Psoas muscle (tissue), 8 donors: Measurements from ENCODE around the gene DAP. TPM values are rescaled to one million over a fixed set of nuclear protein-coding genes. Genes with fewer than 3 reads are reported as not detected.

ENCODE experiments used
- ATAC-seq, 4 donors: fragments of 200-7000 bp; cut with Tn5 transposase; one replicate each; pipeline ENCODE4 v1.9.1; 2020; ENCODE audit warnings: moderate library complexity in 3 of 4, mild to moderate bottlenecking in 2 of 4
- DNase-seq, 2 donors: peaks; one replicate each; pipeline ENCODE4 v3.0.0-alpha.2; 2020
- H3K27ac ChIP-seq: fragments of 200-600 bp; one replicate; pipeline ENCODE4 v1.8.0; 2022
- H3K27me3 ChIP-seq, 3 donors: fragments of 200-600 bp in 1 of 3; one replicate each; pipeline versions ENCODE4 v1.6.1 to v1.8.0; 2013 to 2022; ENCODE audit warnings: low read length in 2 of 3, mild to moderate bottlenecking in 2 of 3, moderate library complexity in 1 of 3; ENCODE audit not compliant: insufficient read depth in 3 of 3
- H3K36me3 ChIP-seq, 2 donors: fragments of 200-600 bp in 1 of 2; one replicate each; pipeline versions ENCODE4 v1.6.1 to v1.8.0; 2013 to 2022; ENCODE audit warnings: low read depth in 1 of 2, mild to moderate bottlenecking in 1 of 2, moderate library complexity in 1 of 2; ENCODE audit not compliant: insufficient read depth in 1 of 2
- H3K4me1 ChIP-seq: fragments of 200-600 bp; one replicate; pipeline ENCODE4 v1.8.0; 2022
- H3K4me3 ChIP-seq: fragments of 200-600 bp; one replicate; pipeline ENCODE4 v1.8.0; 2022; ENCODE audit warnings: mild to moderate bottlenecking
- H3K9me3 ChIP-seq: fragments of 200-600 bp; one replicate; pipeline ENCODE4 v1.8.0; 2022
- CTCF ChIP-seq: fragments of 200-600 bp; IDR thresholded peaks from one replicate; pipeline ENCODE4 v1.8.0; 2022; ENCODE audit warnings: antibody characterized with exemption
- WGBS, 3 donors: extraction: QIAGEN DNeasy Blood & Tissue Kit; methylation state at CpG; one replicate each; pipeline versions ENCODE4 v1.1.6 to v1.1.7; 2013; 5-methylcytosine and 5-hydroxymethylcytosine counted together
- intact Hi-C, 2 donors: fragments of 100-400 bp; cut with DNase I; formaldehyde crosslinking; loops; one replicate each; pipeline versions ENCODE4 v1.11.0 to v1.14.2; 2022
- polyA plus RNA-seq, 3 donors: library from polyadenylated mRNA; stranded (reverse); fragments of 200-250 nt; gene quantifications; one replicate each; pipeline ENCODE4 v1.2.3, GENCODE V29; 2013
- total RNA-seq, 4 donors: library from RNA; stranded (reverse); fragmentation: NEBNext Ultra II Directional in 2 of 4; extraction: Animal tissue kit (Norgen Biotek cat#: 25700) in 2 of 4; gene quantifications; one replicate each; pipeline versions ENCODE4 v1.2.1 to v1.2.4, GENCODE V29; 2021 to 2023
- donor health status: healthy with polysubstance abuse.
- donor health status: DM: no; HTN: no; CAD: no; lungs with moderate emphysema.
- donor health status: Bipolar disorder and iron deficiency.
- donor health status: healthy.
- donor health status: DM: yes; HTN: yes; CAD: no.
- donor health status: DM: no; HTN: no; CAD: no.
- donor health status: DM: no; HTN: no; CAD: no.
- donor health status: DM: yes; HTN: yes; CAD: no.

The DAP gene
- total and polyA plus RNA-seq, 7 donors, result 3.6 to 8.1 (median 5.1) TPM

GRCh38 chr5:10660720-10661387, 100.2 kb downstream of the DAP start:
- H3K27me3 ChIP-seq, result no peaks in the 10 kb centered on the region
- DNase-seq (no peak), ATAC-seq (peak in 1 of 4 donors; percentile 11)
- H3K4me1 ChIP-seq, result peaks cover 5% of the 10 kb centered on the region
- 92 to 95% (median 94%) methylated on average over 15 of the region's 15 CpGs for WGBS, 3 donors
- H3K9me3 ChIP-seq, result no peaks in the 10 kb centered on the region
- H3K4me3 ChIP-seq, result no peak overlapping the region
- no peak for TF ChIP-seq CTCF
- no peak overlapping the region for H3K27ac ChIP-seq
- intact Hi-C loops, result no loop called here
- no peaks in the 10 kb centered on the region for H3K36me3 ChIP-seq

DNA sequence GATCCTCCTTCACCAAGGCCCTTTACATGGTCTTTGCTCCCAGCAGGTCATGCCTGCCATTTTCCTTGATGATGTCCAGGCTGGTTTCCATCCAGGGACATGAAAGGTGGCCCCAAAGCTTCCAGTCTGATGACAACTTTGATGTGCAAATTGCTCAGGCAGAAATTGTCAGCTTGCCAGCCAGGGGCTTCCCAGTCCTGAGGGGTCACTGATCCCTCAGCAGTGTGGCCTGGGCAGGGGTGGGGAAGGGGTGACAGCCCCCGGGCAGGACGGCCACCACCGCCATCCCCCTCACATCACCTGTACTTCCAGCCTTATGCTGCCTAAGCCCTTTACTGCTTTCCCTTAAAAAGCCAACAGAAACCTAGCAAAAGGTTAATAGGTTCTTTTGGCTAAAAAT, 100.9 kb downstream of the DAP start:
- no peak overlapping the region for H3K27ac ChIP-seq
- DNase-seq, result peak in 1 of 2 donors; percentile 34
- H3K36me3 ChIP-seq, result no peaks in the 10 kb centered on the region
- H3K4me3 ChIP-seq, result no peak overlapping the region
- H3K27me3 ChIP-seq, result no peaks in the 10 kb centered on the region
- 92 to 94% (median 92%) methylated on average over 3 of the region's 3 CpGs for WGBS, 3 donors
- H3K9me3 ChIP-seq, result no peaks in the 10 kb centered on the region
- TF ChIP-seq CTCF, result no peak
- peaks cover 5% of the 10 kb centered on the region for H3K4me1 ChIP-seq
- intact Hi-C loops, result no loop called here
- ATAC-seq, result no peak

- H3K4me3 ChIP-seq, result no peak overlapping the region
- DNase-seq (no peak), ATAC-seq (no peak)
- no peaks in the 10 kb centered on the region for H3K9me3 ChIP-seq
- 82 to 96% (median 83%) methylated on average over 4 of the region's 4 CpGs for WGBS, 3 donors
- H3K4me1 ChIP-seq, result peaks cover under 1% of the 10 kb centered on the region
- H3K27ac ChIP-seq, result no peak overlapping the region
- intact Hi-C loops, result no loop called here
- no peak for TF ChIP-seq CTCF
- no peaks in the 10 kb centered on the region for H3K36me3 ChIP-seq
- H3K27me3 ChIP-seq, result no peaks in the 10 kb centered on the region
These were observed 102.8 kb downstream of the DAP start for GRCh38 chr5:10658265-10658664.

DNA sequence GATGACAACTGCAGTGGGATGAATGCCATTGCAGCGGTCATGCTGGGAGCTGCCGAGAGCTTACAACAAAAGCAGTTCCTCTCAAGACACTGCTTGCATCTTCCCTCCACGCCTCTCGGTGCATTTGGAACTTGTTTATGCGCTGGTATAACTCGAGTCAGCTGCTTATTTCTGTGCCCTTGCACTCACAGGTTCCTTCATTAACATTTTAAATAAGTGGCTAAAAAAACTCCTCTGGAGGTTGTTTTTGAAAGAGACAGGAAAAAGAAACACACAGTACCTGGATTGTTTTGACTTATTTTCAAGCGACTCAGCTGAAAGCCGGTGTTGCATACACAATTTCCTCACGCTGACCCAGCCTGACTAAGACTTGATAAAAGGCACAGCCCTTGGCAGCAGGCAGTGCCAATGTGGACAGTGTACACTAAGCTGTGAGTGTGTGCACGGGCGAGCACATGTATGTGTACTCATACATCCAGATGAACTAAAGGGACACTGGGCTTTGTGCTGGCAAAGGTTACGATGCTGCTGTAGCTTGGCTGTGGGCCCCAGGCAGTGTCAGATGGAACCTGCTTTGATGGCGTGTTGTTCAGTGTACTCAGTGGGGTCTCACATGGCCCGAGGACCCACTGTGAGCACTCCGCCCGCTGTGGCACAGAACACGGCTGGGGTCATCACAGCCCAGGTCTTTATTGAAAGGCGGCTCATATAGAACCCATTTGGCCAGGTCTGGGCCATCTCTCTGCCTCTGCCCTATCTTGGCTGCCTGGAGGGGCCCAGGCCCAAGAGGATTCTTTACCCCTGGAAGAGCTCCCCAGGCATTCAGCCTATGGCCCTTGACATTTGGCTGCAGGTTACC, 104.8 kb downstream of the DAP start:
- Histone ChIP-seq H3K27me3 (no peaks in the 10 kb centered on the region), H3K4me3 (no peak overlapping the region), H3K4me1 (no peaks in the 10 kb centered on the region), H3K36me3 (no peaks in the 10 kb centered on the region), H3K27ac (no peak overlapping the region), H3K9me3 (no peaks in the 10 kb centered on the region)
- ATAC-seq, result no peak
- 67 to 84% (median 70%) methylated on average over 18 of the region's 18 CpGs for WGBS, 3 donors
- no peak for DNase-seq
- intact Hi-C loops, result no loop called here
- no peak for TF ChIP-seq CTCF
